ENCODE results near the gene EPHA4. TPM values are rescaled to one million over a fixed set of nuclear protein-coding genes. Genes with fewer than 3 reads are reported as not detected.
A peak's percentile ranks its signal among the peaks of the same experiment; 100 is the strongest.

The EPHA4 gene
- total RNA-seq, 1 donor from 2014 or later: 30.1 TPM

- Histone ChIP-seq H3K4me2 (ENCODE audit: low read length) (no peak overlapping the region), H3K27ac (ENCODE audit: low read depth, low read length) (no peak overlapping the region), H3K27me3 (ENCODE audit: insufficient read depth, low read length) (no peaks in the 10 kb centered on the region), H3K9ac (ENCODE audit: low read length) (no peak overlapping the region), H3K9me3 (ENCODE audit: insufficient read depth, low read depth, low read length) (no peaks in the 10 kb centered on the region), H2AFZ (ENCODE audit: low read depth, low read length) (no peak overlapping the region), H3K4me1 (ENCODE audit: insufficient read depth, low read length) (no peaks in the 10 kb centered on the region), H3K4me3 (ENCODE audit: insufficient read depth, low read depth, low read length) (no peak overlapping the region), H3K79me2 (ENCODE audit: insufficient read depth, low read length) (no peaks in the 10 kb centered on the region), H3K36me3 (ENCODE audit: insufficient read depth, low read length) (no peaks in the 10 kb centered on the region), H4K20me1 (ENCODE audit: insufficient read depth, low read length) (no peaks in the 10 kb centered on the region)
- Mint-ChIP-seq H3K36me3 (ENCODE audit: low read depth, unreplicated experiment) (peaks cover 9% of the 10 kb centered on the region), H3K4me1 (ENCODE audit: low read depth, unreplicated experiment) (peaks cover 3% of the 10 kb centered on the region), H3K27ac (ENCODE audit: unreplicated experiment) (no peak overlapping the region), H3K27me3 (ENCODE audit: low read depth, unreplicated experiment) (no peaks in the 10 kb centered on the region), H3K4me3 (ENCODE audit: unreplicated experiment) (no peak overlapping the region), H3K9me3 (ENCODE audit: unreplicated experiment) (peaks cover 3% of the 10 kb centered on the region)
- no peak for TF ChIP-seq CTCF (IDR thresholded peaks at IDR 0.05; ENCODE audit: insufficient read depth, low read depth, low read length)
- no peak for TF ChIP-seq EZH2 (IDR thresholded peaks at IDR 0.05; ENCODE audit: insufficient read depth, low read length)
- DNase-seq (ENCODE audit: low read depth): peak; percentile 36
- FAIRE-seq: no peak
Measured at GRCh38 chr2:221485503-221485870, 86.6 kb downstream of the EPHA4 start.

DNA sequence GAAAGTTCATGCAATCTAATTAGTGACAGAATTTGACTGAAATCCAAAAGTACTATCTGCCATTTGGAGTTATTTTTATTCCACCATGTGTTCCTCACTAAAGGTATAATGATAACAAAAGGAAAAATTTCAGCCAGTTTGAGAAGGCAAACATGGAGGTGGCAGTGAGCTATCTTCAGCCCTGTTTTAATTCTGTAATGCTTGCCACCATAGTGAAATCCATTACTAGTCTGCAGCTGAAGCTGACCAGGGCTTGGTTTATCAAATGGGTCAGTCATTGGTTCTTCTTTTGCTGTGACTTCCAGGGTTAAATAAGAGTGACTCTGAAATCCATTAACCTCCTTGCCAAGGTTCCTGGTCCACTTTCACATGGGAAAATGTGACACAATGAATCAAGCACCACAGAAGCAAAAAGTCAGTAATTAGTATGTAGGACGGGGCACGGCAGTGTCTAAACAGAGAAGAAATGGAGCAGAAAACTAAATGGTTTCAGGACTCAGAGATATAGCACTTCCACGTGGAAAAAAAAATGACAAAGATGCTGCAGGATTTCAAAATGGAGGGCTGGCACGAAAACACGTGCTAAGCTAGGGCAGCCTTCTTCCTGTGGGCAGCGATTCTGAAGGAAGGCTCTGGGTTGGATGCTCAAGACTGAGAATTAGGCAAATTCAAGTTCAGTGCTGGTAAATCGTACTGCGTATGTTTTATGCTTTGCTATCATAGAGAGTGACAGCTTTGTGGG is 87.2 kb downstream of the EPHA4 start:
- no peaks in the 10 kb centered on the region for H3K36me3 ChIP-seq (ENCODE audit: insufficient read depth, low read length)
- TF ChIP-seq CTCF (IDR thresholded peaks at IDR 0.05; ENCODE audit: insufficient read depth, low read depth, low read length): no peak
- no peak for TF ChIP-seq EZH2 (IDR thresholded peaks at IDR 0.05; ENCODE audit: insufficient read depth, low read length)
- no peak overlapping the region for H3K4me3 ChIP-seq (ENCODE audit: insufficient read depth, low read depth, low read length)
- H3K4me1 Mint-ChIP-seq (ENCODE audit: low read depth, unreplicated experiment): peaks cover 3% of the 10 kb centered on the region
- H3K4me1 ChIP-seq (ENCODE audit: insufficient read depth, low read length): no peaks in the 10 kb centered on the region
- no peaks in the 10 kb centered on the region for H3K27me3 ChIP-seq (ENCODE audit: insufficient read depth, low read length)
- H3K9me3 ChIP-seq (ENCODE audit: insufficient read depth, low read depth, low read length): no peaks in the 10 kb centered on the region
- H3K9ac ChIP-seq (ENCODE audit: low read length): no peak overlapping the region
- no peak overlapping the region for H3K27ac ChIP-seq (ENCODE audit: low read depth, low read length)
- no peaks in the 10 kb centered on the region for H3K79me2 ChIP-seq (ENCODE audit: insufficient read depth, low read length)
- H3K27me3 Mint-ChIP-seq (ENCODE audit: low read depth, unreplicated experiment): no peaks in the 10 kb centered on the region
- H4K20me1 ChIP-seq (ENCODE audit: insufficient read depth, low read length): no peaks in the 10 kb centered on the region
- peaks cover 3% of the 10 kb centered on the region for H3K9me3 Mint-ChIP-seq (ENCODE audit: unreplicated experiment)
- no peak overlapping the region for H3K4me2 ChIP-seq (ENCODE audit: low read length)
- H3K27ac Mint-ChIP-seq (ENCODE audit: unreplicated experiment): no peak overlapping the region
- H2AFZ ChIP-seq (ENCODE audit: low read depth, low read length): no peak overlapping the region
- no peak for FAIRE-seq
- no peak overlapping the region for H3K4me3 Mint-ChIP-seq (ENCODE audit: unreplicated experiment)
- H3K36me3 Mint-ChIP-seq (ENCODE audit: low read depth, unreplicated experiment): peaks cover 9% of the 10 kb centered on the region
- DNase-seq (ENCODE audit: low read depth): no peak
